Liver (tissue), 9 donors: ENCODE data around the gene TMPRSS11D. TPM values are rescaled to one million over a fixed set of nuclear protein-coding genes. Genes with fewer than 3 reads are reported as not detected.

ENCODE experiments used
- DNase-seq: peaks from one replicate; pipeline ENCODE4 v3.0.0-alpha.2; 2017; ENCODE audit warnings: low spot score
- H3K27ac ChIP-seq, 2 donors: one replicate each; pipeline ENCODE4 v1.7.0; 2013; ENCODE audit warnings: inconsistent platforms in 2 of 2, low read length in 2 of 2, control low read depth in 1 of 2, low read depth in 1 of 2, mild to moderate bottlenecking in 1 of 2
- H3K27me3 ChIP-seq, 4 donors: one replicate each; pipeline versions ENCODE4 v1.6.1 to v1.7.0; 2013; ENCODE audit warnings: low read length in 3 of 4, inconsistent platforms in 1 of 4, mild to moderate bottlenecking in 1 of 4, moderate library complexity in 1 of 4; ENCODE audit not compliant: control insufficient read depth in 4 of 4, insufficient read depth in 4 of 4
- H3K36me3 ChIP-seq, 4 donors: one replicate each; pipeline versions ENCODE4 v1.6.1 to v1.7.0; 2013; ENCODE audit warnings: low read length in 3 of 4, mild to moderate bottlenecking in 3 of 4, low read depth in 1 of 4, moderate library complexity in 1 of 4; ENCODE audit not compliant: control insufficient read depth in 4 of 4, insufficient read depth in 3 of 4
- H3K4me1 ChIP-seq, 4 donors: one replicate each; pipeline versions ENCODE4 v1.6.1 to v1.7.0; 2013; ENCODE audit warnings: low read length in 3 of 4, mild to moderate bottlenecking in 3 of 4, moderate library complexity in 1 of 4; ENCODE audit not compliant: control insufficient read depth in 4 of 4, insufficient read depth in 4 of 4
- H3K4me3 ChIP-seq, 3 donors: one replicate each; pipeline versions ENCODE4 v1.6.1 to v1.7.0; 2013; ENCODE audit warnings: low read length in 3 of 3, control low read depth in 1 of 3, low read depth in 1 of 3, mild to moderate bottlenecking in 1 of 3
- H3K9ac ChIP-seq, 2 donors: one replicate each; pipeline ENCODE4 v1.7.0; 2013; ENCODE audit warnings: low read length in 2 of 2, mild to moderate bottlenecking in 2 of 2, moderate library complexity in 2 of 2, control low read depth in 1 of 2, low read depth in 1 of 2
- H3K9me3 ChIP-seq, 4 donors: one replicate each; pipeline versions ENCODE4 v1.6.1 to v1.7.0; 2013; ENCODE audit warnings: low read length in 3 of 4; ENCODE audit not compliant: control insufficient read depth in 4 of 4
- ATF3 ChIP-seq: IDR thresholded peaks from 2 replicates; pipeline ENCODE4 v1.6.1; 2016; ENCODE audit warnings: antibody characterized with exemption
- CTCF ChIP-seq: fragments of 150-350 bp; IDR thresholded peaks from 2 replicates; pipeline ENCODE4 v1.5.1; 2017; ENCODE audit warnings: improper control_type of control experiment, low read depth, low read length; ENCODE audit not compliant: missing input control
- EGR1 ChIP-seq, 2 donors: IDR thresholded peaks; 2 replicates each; pipeline ENCODE4 v1.6.1; 2016 to 2018; ENCODE audit warnings: antibody characterized with exemption in 2 of 2, low read depth in 2 of 2
- FOXA1 ChIP-seq: IDR thresholded peaks from 2 replicates; pipeline ENCODE4 v1.6.1; 2016; ENCODE audit warnings: antibody characterized with exemption
- FOXA2 ChIP-seq: IDR thresholded peaks from 2 replicates; pipeline ENCODE4 v1.6.1; 2016; ENCODE audit warnings: antibody characterized with exemption
- HNF4A ChIP-seq, 2 donors: conservative IDR thresholded peaks; 2 replicates each; pipeline ENCODE4 v1.6.1; 2016; ENCODE audit warnings: antibody characterized with exemption in 2 of 2, mild to moderate bottlenecking in 2 of 2
- JUND ChIP-seq, 2 donors: IDR thresholded peaks; 2 replicates each; pipeline ENCODE4 v1.6.1; 2016; ENCODE audit warnings: antibody characterized with exemption in 2 of 2
- MAX ChIP-seq: IDR thresholded peaks from 2 replicates; pipeline ENCODE4 v1.6.1; 2016; ENCODE audit warnings: antibody characterized with exemption
- NR2F2 ChIP-seq: IDR thresholded peaks from 2 replicates; pipeline ENCODE4 v1.6.1; 2016; ENCODE audit warnings: antibody characterized with exemption
- TAF1 ChIP-seq: conservative IDR thresholded peaks from 2 replicates; pipeline ENCODE4 v1.6.1; 2016; ENCODE audit warnings: antibody characterized with exemption, mild to moderate bottlenecking
- ZBTB33 ChIP-seq: IDR thresholded peaks from 2 replicates; pipeline ENCODE4 v1.6.1; 2016; ENCODE audit warnings: antibody characterized with exemption
- WGBS: extraction: QIAGEN DNeasy Blood & Tissue Kit; methylation state at CpG from one replicate; pipeline ENCODE4 v1.1.7; 2013; 5-methylcytosine and 5-hydroxymethylcytosine counted together
- polyA plus RNA-seq, 2 donors: library from polyadenylated mRNA; stranded (reverse) in 1 of 2; unstranded in 1 of 2; fragments of 200-250 nt in 1 of 2; fragments of >200 nt in 1 of 2; fragmentation: Nextera tagmentation in 1 of 2; extraction: Ambion mirVana in 1 of 2; gene quantifications; one replicate each; pipeline versions ENCODE4 v1.2.1 to v1.2.3, GENCODE V29; 2013 to 2015
- total RNA-seq, 2 donors: library from RNA; depleted of rRNA; stranded (reverse); fragments of >200 nt; gene quantifications; one replicate each; pipeline ENCODE4 v1.2.3, GENCODE V29; 2014
- TF ChIP-seq, protein P1 (sequence below): IDR thresholded peaks from 2 replicates; pipeline ENCODE4 v1.6.1; 2016; ENCODE audit warnings: antibody characterized with exemption, mild to moderate bottlenecking
- donor health status: healthy.
- donor health status: healthy.
- donor health status: healthy.
- donor health status: healthy.
- donor health status: healthy.

The TMPRSS11D gene
- total and polyA plus RNA-seq, 4 donors = 0.03 TPM; not detected in 3

GRCh38 chr4:67892905-67893304 is 9.1 kb upstream of the TMPRSS11D start:
- no peak for TF ChIP-seq TAF1
- TF ChIP-seq, protein P1, sequence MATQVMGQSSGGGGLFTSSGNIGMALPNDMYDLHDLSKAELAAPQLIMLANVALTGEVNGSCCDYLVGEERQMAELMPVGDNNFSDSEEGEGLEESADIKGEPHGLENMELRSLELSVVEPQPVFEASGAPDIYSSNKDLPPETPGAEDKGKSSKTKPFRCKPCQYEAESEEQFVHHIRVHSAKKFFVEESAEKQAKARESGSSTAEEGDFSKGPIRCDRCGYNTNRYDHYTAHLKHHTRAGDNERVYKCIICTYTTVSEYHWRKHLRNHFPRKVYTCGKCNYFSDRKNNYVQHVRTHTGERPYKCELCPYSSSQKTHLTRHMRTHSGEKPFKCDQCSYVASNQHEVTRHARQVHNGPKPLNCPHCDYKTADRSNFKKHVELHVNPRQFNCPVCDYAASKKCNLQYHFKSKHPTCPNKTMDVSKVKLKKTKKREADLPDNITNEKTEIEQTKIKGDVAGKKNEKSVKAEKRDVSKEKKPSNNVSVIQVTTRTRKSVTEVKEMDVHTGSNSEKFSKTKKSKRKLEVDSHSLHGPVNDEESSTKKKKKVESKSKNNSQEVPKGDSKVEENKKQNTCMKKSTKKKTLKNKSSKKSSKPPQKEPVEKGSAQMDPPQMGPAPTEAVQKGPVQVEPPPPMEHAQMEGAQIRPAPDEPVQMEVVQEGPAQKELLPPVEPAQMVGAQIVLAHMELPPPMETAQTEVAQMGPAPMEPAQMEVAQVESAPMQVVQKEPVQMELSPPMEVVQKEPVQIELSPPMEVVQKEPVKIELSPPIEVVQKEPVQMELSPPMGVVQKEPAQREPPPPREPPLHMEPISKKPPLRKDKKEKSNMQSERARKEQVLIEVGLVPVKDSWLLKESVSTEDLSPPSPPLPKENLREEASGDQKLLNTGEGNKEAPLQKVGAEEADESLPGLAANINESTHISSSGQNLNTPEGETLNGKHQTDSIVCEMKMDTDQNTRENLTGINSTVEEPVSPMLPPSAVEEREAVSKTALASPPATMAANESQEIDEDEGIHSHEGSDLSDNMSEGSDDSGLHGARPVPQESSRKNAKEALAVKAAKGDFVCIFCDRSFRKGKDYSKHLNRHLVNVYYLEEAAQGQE = no peak
- no peak for TF ChIP-seq ZBTB33
- no peak for TF ChIP-seq ATF3
- no peak for TF ChIP-seq FOXA1
- no peak for TF ChIP-seq FOXA2
- no peak for TF ChIP-seq EGR1 (IDR thresholded peaks at IDR 0.05; ENCODE audit: low read depth in 2 of 2)
- no peak for TF ChIP-seq JUND (IDR thresholded peaks at IDR 0.05)
- TF ChIP-seq HNF4A (conservative IDR thresholded peaks at IDR 0.05) = no peak
- TF ChIP-seq CTCF = no peak
- no peak for TF ChIP-seq NR2F2
- no peak for DNase-seq
- H3K4me1 ChIP-seq = no peaks in the 10 kb centered on the region
- no peak overlapping the region for H3K9ac ChIP-seq
- H3K27me3 ChIP-seq = no peaks in the 10 kb centered on the region
- 63% methylated on average over 3 of the region's 3 CpGs for WGBS
- no peak overlapping the region for H3K4me3 ChIP-seq
- H3K27ac ChIP-seq = no peak overlapping the region
- H3K36me3 ChIP-seq = no peaks in the 10 kb centered on the region
- H3K9me3 ChIP-seq = no peaks in the 10 kb centered on the region

GRCh38 chr4:67892253-67892652 is 8.5 kb upstream of the TMPRSS11D start:
- DNase-seq = no peak
- no peak overlapping the region for H3K27ac ChIP-seq
- WGBS = 78% methylated on average over 2 of the region's 2 CpGs
- no peaks in the 10 kb centered on the region for H3K4me1 ChIP-seq
- H3K9ac ChIP-seq = no peak overlapping the region
- no peaks in the 10 kb centered on the region for H3K36me3 ChIP-seq
- H3K4me3 ChIP-seq = no peak overlapping the region
- H3K9me3 ChIP-seq = no peaks in the 10 kb centered on the region
- TF ChIP-seq CTCF (no peak), TAF1 (no peak), MAX (no peak)
- H3K27me3 ChIP-seq = no peaks in the 10 kb centered on the region
